H1 (cell line): Measurements from ENCODE around the gene TGFA. TPM values are rescaled to one million over a fixed set of nuclear protein-coding genes. Genes with fewer than 3 reads are reported as not detected.

Experiments used
- CTCF ChIA-PET: fragments of 300-600 bp; sonication (Branson Sonifier 250); formaldehyde crosslinking; loops from one replicate; lab custom pipeline; 2021; ENCODE audit not compliant: partially characterized antibody; lab: Charles Lee
- POLR2A ChIA-PET: fragments of 300-600 bp; sonication (Branson Sonifier 250); formaldehyde crosslinking; loops from one replicate; lab custom pipeline; 2021; ENCODE audit warnings: inconsistent platforms; ENCODE audit not compliant: partially characterized antibody; lab: Charles Lee
- DNase-seq, 2 experiments: peaks; one replicate each; pipeline versions ENCODE4 v3.0.0 to v3.0.0-alpha.2; 2010 to 2022; ENCODE audit warnings: low spot score in 2 of 2, low read depth in 1 of 2, mixed read lengths in 1 of 2
- FAIRE-seq: peaks from 2 replicates; lab custom pipeline; 2011; peaks lifted over from hg19 to GRCh38; lab: Jason Lieb, UNC
- H2AFZ ChIP-seq: 2 replicates; pipeline ENCODE4 v1.8.1; 2012; ENCODE audit warnings: low read length, inconsistent platforms
- H2AK5ac ChIP-seq: 2 replicates; pipeline ENCODE4 v1.6.1; 2013; ENCODE audit warnings: low read depth, low read length
- H2BK120ac ChIP-seq: replicated peaks from 2 replicates; pipeline ENCODE3; 2013; ENCODE audit warnings: low read depth, low read length, inconsistent platforms
- H2BK12ac ChIP-seq: 2 replicates; pipeline ENCODE4 v1.6.1; 2013; ENCODE audit warnings: low read depth, low read length
- H2BK15ac ChIP-seq: 2 replicates; pipeline ENCODE4 v1.6.1; 2013; ENCODE audit warnings: low read length
- H2BK20ac ChIP-seq: 2 replicates; pipeline ENCODE4 v1.6.1; 2013; ENCODE audit warnings: low read length
- H2BK5ac ChIP-seq: 2 replicates; pipeline ENCODE4 v1.6.1; 2013; ENCODE audit warnings: low read depth, low read length
- H3K14ac ChIP-seq: 2 replicates; pipeline ENCODE4 v1.6.1; 2013; ENCODE audit warnings: inconsistent platforms; ENCODE audit not compliant: insufficient read length
- H3K18ac ChIP-seq: 2 replicates; pipeline ENCODE4 v1.6.1; 2013; ENCODE audit warnings: low read length; ENCODE audit errors: extremely low read depth
- H3K23ac ChIP-seq: 2 replicates; pipeline ENCODE4 v1.6.1; 2013; ENCODE audit warnings: inconsistent platforms; ENCODE audit not compliant: insufficient read length
- H3K23me2 ChIP-seq: 2 replicates; pipeline ENCODE4 v1.6.1; 2013; ENCODE audit warnings: low read depth, low read length
- H3K27ac ChIP-seq: 2 replicates; pipeline ENCODE4 v1.6.1; 2011; ENCODE audit warnings: low read depth, low read length, inconsistent platforms
- H3K27me3 ChIP-seq, 4 experiments: replicated peaks in 1 of 4; 1 replicate in 1 of 4; 2 replicates in 3 of 4; pipeline versions ENCODE4 v1.6.1 to v1.8.1; 2011 to 2013; ENCODE audit warnings: low read length in 3 of 4, mild to moderate bottlenecking in 3 of 4, inconsistent platforms in 2 of 4, mixed read lengths in 2 of 4, moderate library complexity in 1 of 4; ENCODE audit not compliant: control insufficient read depth in 3 of 4, insufficient read depth in 3 of 4; ENCODE audit errors: extremely low read depth in 1 of 4
- H3K36me3 ChIP-seq, 4 experiments: 2 replicates each; pipeline versions ENCODE4 v1.6.1 to v1.8.1; 2011 to 2013; ENCODE audit warnings: mild to moderate bottlenecking in 4 of 4, low read length in 3 of 4, moderate library complexity in 2 of 4, control low read depth in 1 of 4, inconsistent platforms in 1 of 4; ENCODE audit not compliant: insufficient read depth in 4 of 4, control insufficient read depth in 2 of 4
- H3K4ac ChIP-seq: replicated peaks from 2 replicates; pipeline ENCODE3; 2013; ENCODE audit warnings: low read length, low read depth, mixed read lengths, inconsistent platforms; ENCODE audit not compliant: insufficient read length
- H3K4me1 ChIP-seq, 4 experiments: replicated peaks in 1 of 4; 1 replicate in 1 of 4; 2 replicates in 3 of 4; pipeline versions ENCODE4 v1.6.1 to v1.8.1; 2011 to 2013; ENCODE audit warnings: low read length in 3 of 4, inconsistent platforms in 2 of 4, mixed read lengths in 1 of 4; ENCODE audit not compliant: insufficient read depth in 4 of 4, control insufficient read depth in 3 of 4
- H3K4me2 ChIP-seq, 2 experiments: 2 replicates each; pipeline versions ENCODE4 v1.6.1 to v1.8.1; 2011 to 2013; ENCODE audit warnings: low read depth in 2 of 2, low read length in 2 of 2, control low read depth in 1 of 2, inconsistent platforms in 1 of 2, mild to moderate bottlenecking in 1 of 2; ENCODE audit not compliant: insufficient read depth in 1 of 2
- H3K4me3 ChIP-seq, 4 experiments: fragments of 200-600, 300-600 bp in 1 of 4; sonication (generic), shearing (Covaris generic), sonication (Bioruptor Twin) in 1 of 4; 2 replicates each; pipeline versions ENCODE4 v1.5.1 to v1.8.1; 2011 to 2016; ENCODE audit warnings: low read length in 4 of 4, low read depth in 3 of 4, control low read depth in 2 of 4, inconsistent platforms in 2 of 4, mild to moderate bottlenecking in 2 of 4, mixed read lengths in 1 of 4, moderate library complexity in 1 of 4; ENCODE audit not compliant: insufficient read depth in 2 of 4; ENCODE audit errors: extremely low read depth in 1 of 4
- H3K56ac ChIP-seq: replicated peaks from 2 replicates; pipeline ENCODE3; 2013; ENCODE audit warnings: low read depth, mild to moderate bottlenecking, mixed read lengths, low read length, inconsistent platforms; ENCODE audit not compliant: insufficient read length
- H3K79me1 ChIP-seq: 2 replicates; pipeline ENCODE4 v1.6.1; 2013; ENCODE audit warnings: low read depth, low read length, control low read depth
- H3K79me2 ChIP-seq, 2 experiments: 2 replicates each; pipeline versions ENCODE4 v1.6.1 to v1.8.1; 2012 to 2013; ENCODE audit warnings: low read length in 2 of 2, mild to moderate bottlenecking in 2 of 2, inconsistent platforms in 1 of 2; ENCODE audit not compliant: insufficient read depth in 2 of 2, control insufficient read depth in 1 of 2
- H3K9ac ChIP-seq, 4 experiments: replicated peaks in 1 of 4; 1 replicate in 1 of 4; 2 replicates in 3 of 4; pipeline versions ENCODE4 v1.6.1 to v1.8.1; 2011 to 2013; ENCODE audit warnings: low read depth in 3 of 4, low read length in 3 of 4, control low read depth in 2 of 4, mild to moderate bottlenecking in 2 of 4, moderate library complexity in 2 of 4, inconsistent platforms in 1 of 4; ENCODE audit errors: extremely low read depth in 1 of 4
- H3K9me3 ChIP-seq, 2 experiments: 2 replicates each; pipeline versions ENCODE4 v1.6.1 to v1.8.1; 2012 to 2013; ENCODE audit warnings: mild to moderate bottlenecking in 2 of 2, moderate library complexity in 2 of 2, control low read depth in 1 of 2, inconsistent platforms in 1 of 2, low read depth in 1 of 2, low read length in 1 of 2, mixed read lengths in 1 of 2; ENCODE audit not compliant: insufficient read depth in 2 of 2
- H4K20me1 ChIP-seq, 2 experiments: replicated peaks in 1 of 2; 2 replicates each; pipeline versions ENCODE3 to v1.8.1; 2011 to 2013; ENCODE audit warnings: inconsistent platforms in 2 of 2, low read length in 2 of 2, mild to moderate bottlenecking in 1 of 2; ENCODE audit not compliant: insufficient read depth in 2 of 2, control insufficient read depth in 1 of 2
- H4K5ac ChIP-seq: 2 replicates; pipeline ENCODE4 v1.6.1; 2013; ENCODE audit warnings: low read length, low read depth, mixed read lengths, inconsistent platforms; ENCODE audit not compliant: insufficient read length
- H4K8ac ChIP-seq: 2 replicates; pipeline ENCODE4 v1.8.0; 2013; ENCODE audit warnings: mild to moderate bottlenecking, moderate library complexity, low read length, inconsistent platforms; ENCODE audit not compliant: insufficient read depth; ENCODE audit errors: extremely low read depth
- H4K91ac ChIP-seq: replicated peaks from 2 replicates; pipeline ENCODE3; 2013; ENCODE audit warnings: low read length, mixed read lengths, inconsistent platforms; ENCODE audit not compliant: insufficient read length
- ASH2L ChIP-seq: fragments of 200-600, 300-600 bp; sonication (generic); IDR thresholded peaks from one replicate; pipeline ENCODE4 v1.7.1; 2017; ENCODE audit warnings: low read length
- CBX5 ChIP-seq: fragments of 300-800, 300-1000 bp; sonication (generic); IDR thresholded peaks from 2 replicates; pipeline ENCODE4 v1.7.1; 2016; ENCODE audit warnings: antibody characterized with exemption, low read length, low read depth
- CBX8 ChIP-seq: fragments of 300-800, 300-1000 bp; sonication (generic); IDR thresholded peaks from 2 replicates; pipeline ENCODE4 v1.7.1; 2016; ENCODE audit warnings: low read depth, low read length, borderline replicate concordance
- CHD1 ChIP-seq: IDR thresholded peaks from 2 replicates; pipeline ENCODE4 v1.6.1; 2012; ENCODE audit warnings: low read depth, low read length, improper control_type of control experiment
- GTF2F1 ChIP-seq: IDR thresholded peaks from 2 replicates; pipeline ENCODE4 v1.6.1; 2012; ENCODE audit warnings: low read depth, low read length, improper control_type of control experiment, borderline replicate concordance
- HDAC6 ChIP-seq: IDR thresholded peaks from one replicate; pipeline ENCODE4 v1.7.1; 2012; ENCODE audit warnings: low read depth, mild to moderate bottlenecking, inconsistent platforms, low read length, moderate library complexity
- POU5F1 ChIP-seq: IDR thresholded peaks from 2 replicates; pipeline ENCODE4 v1.6.1; 2011; ENCODE audit warnings: low read depth, mild to moderate bottlenecking, low read length, moderate library complexity
- RNF2 ChIP-seq: fragments of 200-900, 300-1000 bp; sonication (generic); IDR thresholded peaks from 2 replicates; pipeline ENCODE4 v1.7.1; 2016; ENCODE audit warnings: borderline replicate concordance, low read depth, mild to moderate bottlenecking, antibody characterized with exemption, low read length; ENCODE audit not compliant: poor library complexity, severe bottlenecking; ENCODE audit errors: missing control alignments
- SP2 ChIP-seq: IDR thresholded peaks from 2 replicates; pipeline ENCODE4 v1.6.1; 2012; ENCODE audit warnings: mild to moderate bottlenecking, low read length, inconsistent platforms
- TBP ChIP-seq: IDR thresholded peaks from 2 replicates; pipeline ENCODE4 v1.6.1; 2011; ENCODE audit warnings: low read depth, low read length, improper control_type of control experiment
- TCF12 ChIP-seq: IDR thresholded peaks from 2 replicates; pipeline ENCODE4 v1.6.1; 2011; ENCODE audit warnings: low read depth, mild to moderate bottlenecking, low read length
- whole genome bisulfite sequencing, 2 experiments: shearing (Covaris generic) in 1 of 2; methylation state at CpG; one replicate each; pipeline versions ENCODE4 v1.1.6 to v1.1.7; 2013 to 2015; ENCODE audit warnings: low lambda C conversion rate in 2 of 2, mixed read lengths in 2 of 2, inconsistent platforms in 1 of 2, low coverage in 1 of 2, missing lambda C conversion rate in 1 of 2; ENCODE audit not compliant: insufficient replicate concordance in 2 of 2, insufficient coverage in 1 of 2, insufficient read length in 1 of 2; ENCODE audit errors: extremely low coverage in 1 of 2, missing lambda C conversion rate in 1 of 2; 5-methylcytosine and 5-hydroxymethylcytosine counted together
- polyA plus RNA-seq, 7 experiments: library from polyadenylated mRNA; depleted of rRNA in 3 of 7; stranded (reverse) in 5 of 7; unstranded in 2 of 7; fragments of >200 nt in 5 of 7; fragments of 200-250 nt in 2 of 7; gene quantifications; 1 replicate in 5 of 7; 2 replicates in 1 of 7; 4 replicates in 1 of 7; pipeline versions ENCODE4 v1.2.1 to v1.2.3, GENCODE V29; 2011 to 2013; ENCODE audit warnings: missing spikeins in 2 of 7, mixed read lengths in 2 of 7
- total RNA-seq: library from RNA; stranded (reverse); fragmentation: NEBNext Ultra II Directional; extraction: Animal tissue kit (Norgen Biotek cat#: 25700); gene quantifications from 2 replicates; pipeline ENCODE4 v1.2.1, GENCODE V29; 2021
- TF ChIP-seq, protein P1 (sequence below), 3 experiments: IDR thresholded peaks; 1 replicate in 2 of 3; 2 replicates in 1 of 3; pipeline versions ENCODE4 v1.5.1 to v1.6.1; 2011; ENCODE audit warnings: low read length in 3 of 3, mild to moderate bottlenecking in 3 of 3, inconsistent platforms in 2 of 3, low read depth in 1 of 3, moderate library complexity in 1 of 3; ENCODE audit not compliant: insufficient read depth in 1 of 3; ENCODE audit errors: control extremely low read depth in 1 of 3

Gene TGFA
- total and polyA plus RNA-seq, 2 of the 8 experiments (the other 6 are each of a cell fraction or from before 2014, with no cell fraction given): 1.8 to 3.7 TPM

DNA sequence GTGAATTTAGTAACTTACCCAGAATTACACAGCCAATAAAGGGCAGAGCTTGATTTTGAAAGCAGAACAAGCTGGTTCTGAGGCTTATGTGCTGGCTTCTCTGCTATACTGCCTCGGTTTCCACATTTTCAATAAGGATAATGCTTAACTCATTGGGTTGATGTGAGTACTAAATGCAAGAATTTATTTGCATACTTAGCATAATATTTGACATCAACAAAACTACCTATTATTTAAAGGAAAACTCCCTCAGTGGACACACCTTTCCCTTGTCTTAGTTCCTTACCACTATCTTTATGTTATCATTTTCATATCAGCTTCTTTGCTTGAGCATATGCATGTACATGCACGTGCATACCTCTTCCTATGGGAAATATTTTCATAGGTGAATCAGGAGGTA lies 3.0 kb upstream of the TGFA start:
- ChIA-PET CTCF (interaction anchor here (0.6 to 6.8 kb wide), 8 partner anchors 24 to 254 kb away, joined by 3 to 33 read pairs (median 6); partner anchors contain the start of gene FAM136A), POLR2A (no interaction called here)
- H3K79me2 ChIP-seq: no peaks in the 10 kb centered on the region
- H3K23ac ChIP-seq: no peak overlapping the region
- H3K14ac ChIP-seq: no peak overlapping the region
- no peak overlapping the region for H4K5ac ChIP-seq
- no peaks in the 10 kb centered on the region for H3K9me3 ChIP-seq
- no peak overlapping the region for H2AFZ ChIP-seq
- no peaks in the 10 kb centered on the region for H3K79me1 ChIP-seq
- H4K91ac ChIP-seq: no peak overlapping the region
- H2AK5ac ChIP-seq: no peak overlapping the region
- FAIRE-seq (no peak), DNase-seq (no peak)
- peaks cover 17% of the 10 kb centered on the region; the same call in 1 of the 2 replicates for H3K23me2 ChIP-seq
- no peaks in the 10 kb centered on the region for H3K36me3 ChIP-seq
- H3K27me3 ChIP-seq: peaks cover 3 to 31% (median 21%) of the 10 kb centered on the region in 4 experiments
- no peak overlapping the region for H3K18ac ChIP-seq
- 79% methylated on average over 2 of the region's 2 CpGs; no CpG with 5 or more reads in 1 of the 2 experiments for WGBS, 2 experiments
- H2BK12ac ChIP-seq: no peak overlapping the region
- H2BK120ac ChIP-seq: no peak overlapping the region
- H4K20me1 ChIP-seq: peaks cover 0 to 3% of the 10 kb centered on the region in 2 experiments
- no peak overlapping the region for H3K4ac ChIP-seq
- no peak overlapping the region for H3K4me3 ChIP-seq
- H2BK15ac ChIP-seq: no peak overlapping the region
- H2BK5ac ChIP-seq: no peak overlapping the region
- no peak overlapping the region for H3K9ac ChIP-seq
- H3K27ac ChIP-seq: no peak overlapping the region
- H4K8ac ChIP-seq: no peak overlapping the region
- no peak overlapping the region for H3K56ac ChIP-seq
- H3K4me1 ChIP-seq: peaks cover 3 to 6% (median 4%) of the 10 kb centered on the region in 4 experiments; a peak in 5 of 7 replicates
- H2BK20ac ChIP-seq: no peak overlapping the region
- H3K4me2 ChIP-seq: no peak overlapping the region
- TF ChIP-seq TCF12 (no peak), POU5F1 (no peak), TBP (no peak), CBX8 (no peak), GTF2F1 (no peak), SP2 (no peak), CBX5 (no peak), RNF2 (no peak), CHD1 (no peak), HDAC6 (no peak), ASH2L (no peak)
- TF ChIP-seq, protein P1, sequence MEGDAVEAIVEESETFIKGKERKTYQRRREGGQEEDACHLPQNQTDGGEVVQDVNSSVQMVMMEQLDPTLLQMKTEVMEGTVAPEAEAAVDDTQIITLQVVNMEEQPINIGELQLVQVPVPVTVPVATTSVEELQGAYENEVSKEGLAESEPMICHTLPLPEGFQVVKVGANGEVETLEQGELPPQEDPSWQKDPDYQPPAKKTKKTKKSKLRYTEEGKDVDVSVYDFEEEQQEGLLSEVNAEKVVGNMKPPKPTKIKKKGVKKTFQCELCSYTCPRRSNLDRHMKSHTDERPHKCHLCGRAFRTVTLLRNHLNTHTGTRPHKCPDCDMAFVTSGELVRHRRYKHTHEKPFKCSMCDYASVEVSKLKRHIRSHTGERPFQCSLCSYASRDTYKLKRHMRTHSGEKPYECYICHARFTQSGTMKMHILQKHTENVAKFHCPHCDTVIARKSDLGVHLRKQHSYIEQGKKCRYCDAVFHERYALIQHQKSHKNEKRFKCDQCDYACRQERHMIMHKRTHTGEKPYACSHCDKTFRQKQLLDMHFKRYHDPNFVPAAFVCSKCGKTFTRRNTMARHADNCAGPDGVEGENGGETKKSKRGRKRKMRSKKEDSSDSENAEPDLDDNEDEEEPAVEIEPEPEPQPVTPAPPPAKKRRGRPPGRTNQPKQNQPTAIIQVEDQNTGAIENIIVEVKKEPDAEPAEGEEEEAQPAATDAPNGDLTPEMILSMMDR (IDR thresholded peaks at IDR 0.05; ENCODE audit: control extremely low read depth in 1 of 3, insufficient read depth in 1 of 3, low read depth in 1 of 3, low read length in 3 of 3): no peak
